Measurements from ENCODE around the gene CYTH4.

CYTH4 gene

DNA sequence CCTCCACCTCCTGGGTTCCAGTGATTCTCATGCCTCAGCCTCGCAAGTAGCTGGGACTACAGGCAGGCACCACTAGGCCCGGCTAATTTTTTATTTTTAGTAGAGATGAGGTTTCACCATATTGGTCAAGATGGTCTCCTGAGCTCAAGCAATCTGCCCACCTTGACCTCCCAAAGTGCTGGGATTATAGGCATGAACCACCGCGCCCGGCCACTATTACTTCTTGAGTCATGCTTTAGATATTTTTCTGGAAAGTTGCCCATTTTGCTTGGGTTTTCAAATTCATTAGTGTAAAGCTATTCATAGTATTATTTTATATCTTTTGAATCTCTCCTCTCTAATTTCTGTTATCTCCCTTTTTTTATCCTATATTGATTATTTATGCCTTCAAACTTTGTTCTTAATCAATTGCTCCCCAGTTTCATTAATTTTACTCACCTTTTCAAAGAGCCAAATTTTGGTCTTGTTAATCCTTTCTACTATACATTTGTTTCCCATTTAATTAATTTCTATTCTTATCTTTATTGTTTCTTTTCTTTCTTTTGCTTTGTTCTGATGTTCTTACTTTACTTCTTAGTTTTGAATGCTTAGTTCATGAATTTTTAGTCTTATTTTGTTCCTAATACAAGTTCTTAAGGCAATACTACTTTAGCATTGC lies 28.0 kb upstream of the CYTH4 start:
- no peak for TF ChIP-seq CTCF (IDR thresholded peaks at IDR 0.05; ENCODE audit: borderline replicate concordance, insufficient read depth, low read depth, low read length)
- H3K4me3 ChIP-seq (ENCODE audit: low read depth, low read length) = no peak overlapping the region

DNA sequence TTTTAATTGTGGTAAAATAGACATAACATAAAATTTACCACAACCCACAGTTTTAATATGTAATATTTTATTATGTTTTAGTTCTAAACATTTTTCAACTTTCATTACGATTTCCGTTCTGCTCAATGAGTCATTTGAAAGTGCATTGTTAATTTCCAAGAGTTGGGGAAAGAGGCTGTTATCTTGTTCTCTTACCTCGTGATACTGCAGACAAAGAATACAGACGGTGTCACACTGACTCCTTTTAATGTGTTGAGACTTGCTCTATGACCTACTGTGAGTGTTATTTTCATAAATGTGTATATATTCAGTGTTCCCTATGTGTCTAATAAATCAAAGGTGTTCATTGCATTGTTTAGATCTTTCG lies 27.5 kb upstream of the CYTH4 start:
- H3K4me3 ChIP-seq (ENCODE audit: low read depth, low read length) = no peak overlapping the region
- no peak for TF ChIP-seq CTCF (IDR thresholded peaks at IDR 0.05; ENCODE audit: borderline replicate concordance, insufficient read depth, low read depth, low read length)

DNA sequence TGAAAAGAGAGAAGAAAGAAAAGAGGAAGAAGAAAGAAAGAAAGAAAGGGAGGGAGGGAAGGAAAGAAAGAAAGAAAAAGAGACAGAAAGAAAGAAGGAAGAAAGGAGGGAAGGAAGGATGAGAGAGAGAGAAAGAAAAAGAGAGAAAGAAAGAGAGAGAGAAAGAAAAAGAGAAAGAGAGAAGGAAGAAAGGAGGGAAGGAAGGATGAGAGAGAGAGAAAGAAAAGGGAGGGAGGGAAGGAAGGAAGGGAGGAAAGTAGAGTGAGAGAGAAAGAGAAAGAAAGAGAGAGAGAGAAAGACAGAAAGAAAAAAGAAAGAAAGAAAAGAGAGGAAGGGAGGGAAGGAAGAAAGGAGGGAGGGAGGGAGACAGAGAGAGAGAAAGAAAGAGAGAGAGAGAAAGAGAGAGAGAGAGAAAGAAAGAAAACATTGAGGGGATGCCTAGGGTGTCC lies 26.7 kb upstream of the CYTH4 start:
- TF ChIP-seq CTCF (IDR thresholded peaks at IDR 0.05; ENCODE audit: borderline replicate concordance, insufficient read depth, low read depth, low read length) = no peak
- no peak overlapping the region for H3K4me3 ChIP-seq (ENCODE audit: low read depth, low read length)

DNA sequence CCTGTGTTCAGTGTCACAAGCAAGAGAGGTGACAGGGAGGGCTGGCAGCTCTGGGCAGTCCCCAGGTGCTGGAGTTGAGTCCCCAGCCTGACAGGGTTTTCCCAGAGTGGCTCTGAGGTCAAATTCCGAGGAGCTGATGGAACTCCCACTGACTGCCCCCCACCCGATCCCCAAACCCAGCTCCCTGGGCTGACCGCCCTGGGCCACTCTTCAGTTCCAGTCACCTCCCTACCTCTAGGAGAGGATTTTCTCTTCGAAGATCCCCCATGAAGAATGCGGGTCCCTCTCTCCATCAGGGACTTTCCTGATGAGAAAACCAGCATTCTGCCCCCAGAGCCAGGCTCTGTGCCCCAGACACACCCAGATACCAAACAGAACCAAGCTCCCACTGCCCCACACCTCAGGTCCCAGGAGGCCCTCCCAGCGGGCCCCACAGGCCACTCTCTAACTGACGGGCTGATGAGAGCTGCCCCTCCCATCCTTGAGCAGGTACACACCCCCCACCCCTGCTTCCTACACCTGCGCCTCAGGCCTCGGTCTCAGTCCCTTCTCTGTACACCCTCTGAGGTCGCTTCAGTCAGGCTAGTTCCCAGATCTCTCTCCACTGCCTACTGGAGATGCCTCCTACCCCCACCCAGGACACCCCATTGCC lies 26.1 kb upstream of the CYTH4 start:
- no peak for TF ChIP-seq CTCF (IDR thresholded peaks at IDR 0.05; ENCODE audit: borderline replicate concordance, insufficient read depth, low read depth, low read length)

GRCh38 chr22:37258005-37258752 lies 24.1 kb upstream of the CYTH4 start:
- no peak for TF ChIP-seq CTCF (IDR thresholded peaks at IDR 0.05; ENCODE audit: borderline replicate concordance, insufficient read depth, low read depth, low read length)
- H3K4me3 ChIP-seq (ENCODE audit: low read depth, low read length) = no peak overlapping the region

More for the DNA sequence above, 26.1 kb upstream of the CYTH4 start:
- H3K4me3 ChIP-seq (ENCODE audit: low read depth, low read length) = no peak overlapping the region

- no peak overlapping the region for H3K4me3 ChIP-seq (ENCODE audit: low read depth, low read length)
- TF ChIP-seq CTCF (IDR thresholded peaks at IDR 0.05; ENCODE audit: borderline replicate concordance, insufficient read depth, low read depth, low read length) = no peak
These were observed 23.4 kb upstream of the CYTH4 start for GRCh38 chr22:37258753-37259401.

All from GM12875 (cell line).